Neural progenitor cell (in vitro differentiated cells): ENCODE results near the gene VSIG10L2. TPM values are rescaled to one million over a fixed set of nuclear protein-coding genes. Genes with fewer than 3 reads are reported as not detected.

ENCODE experiments used
- DNase-seq: peaks from one replicate; pipeline ENCODE4 v3.0.0-alpha.2; 2016; ENCODE audit warnings: low spot score
- H2AFZ ChIP-seq: fragments of 200-600 bp; sonication (generic); replicated peaks from 2 replicates; pipeline ENCODE4 v1.6.1; 2016; ENCODE audit warnings: antibody characterized with exemption
- H3F3A ChIP-seq: fragments of 200-600 bp; sonication (generic); 2 replicates; pipeline ENCODE4 v1.6.1; 2016; ENCODE audit warnings: antibody characterized with exemption, low read depth
- H3K27ac ChIP-seq: fragments of 200-600 bp; sonication (generic); 2 replicates; pipeline ENCODE4 v1.5.1; 2016; ENCODE audit warnings: mild to moderate bottlenecking
- H3K27me3 ChIP-seq: fragments of 200-600 bp; sonication (generic); 2 replicates; pipeline ENCODE4 v1.6.1; 2016; ENCODE audit warnings: mild to moderate bottlenecking, moderate library complexity
- H3K36me3 ChIP-seq: fragments of 200-600 bp; sonication (generic); 2 replicates; pipeline ENCODE4 v1.5.1; 2016
- H3K4me1 ChIP-seq: fragments of 200-600 bp; sonication (generic); 2 replicates; pipeline ENCODE4 v1.6.1; 2016; ENCODE audit warnings: mixed run types
- H3K4me2 ChIP-seq: fragments of 200-600 bp; sonication (generic); 2 replicates; pipeline ENCODE4 v1.6.1; 2016
- H3K4me3 ChIP-seq: fragments of 200-600 bp; sonication (generic); 2 replicates; pipeline ENCODE4 v1.5.1; 2016
- H3K79me2 ChIP-seq: fragments of 200-600 bp; sonication (generic); 2 replicates; pipeline ENCODE4 v1.6.1; 2016; ENCODE audit warnings: low read depth
- H3K9ac ChIP-seq: fragments of 200-600 bp; sonication (generic); 2 replicates; pipeline ENCODE4 v1.6.1; 2016
- H3K9me3 ChIP-seq: fragments of 200-600 bp; sonication (generic); 2 replicates; pipeline ENCODE4 v1.5.1; 2016; ENCODE audit warnings: low read depth
- H4K20me1 ChIP-seq: fragments of 200-600 bp; sonication (generic); 2 replicates; pipeline ENCODE4 v1.6.1; 2016; ENCODE audit warnings: low read depth
- H3K27ac Mint-ChIP-seq: 3 replicates; pipeline ENCODE4 v1.8.0; 2021; ENCODE audit warnings: mixed read lengths
- H3K27me3 Mint-ChIP-seq: 2 replicates; pipeline ENCODE4 v1.8.0; 2022; ENCODE audit warnings: low read depth, mild to moderate bottlenecking, inconsistent platforms, moderate library complexity, mixed read lengths; ENCODE audit not compliant: insufficient read depth
- H3K36me3 Mint-ChIP-seq: 3 replicates; pipeline ENCODE4 v1.8.0; 2021; ENCODE audit warnings: mixed read lengths
- H3K4me1 Mint-ChIP-seq: 3 replicates; pipeline ENCODE4 v1.8.0; 2021; ENCODE audit warnings: mixed read lengths
- H3K4me3 Mint-ChIP-seq: 3 replicates; pipeline ENCODE4 v1.8.0; 2021; ENCODE audit warnings: mild to moderate bottlenecking, moderate library complexity, mixed read lengths
- H3K9me3 Mint-ChIP-seq: 3 replicates; pipeline ENCODE4 v1.8.0; 2020; ENCODE audit warnings: mixed read lengths
- CTCF ChIP-seq: fragments of 200-600 bp; sonication (generic); IDR thresholded peaks from 2 replicates; pipeline ENCODE4 v1.5.1; 2017; ENCODE audit warnings: antibody characterized with exemption, mild to moderate bottlenecking
- EZH2 ChIP-seq: fragments of 200-600 bp; sonication (generic); IDR thresholded peaks from 2 replicates; pipeline ENCODE4 v1.6.1; 2017; ENCODE audit warnings: antibody characterized with exemption, mild to moderate bottlenecking, moderate library complexity
- EZH2phosphoT487 ChIP-seq: fragments of 200-600 bp; sonication (generic); IDR thresholded peaks from 2 replicates; pipeline ENCODE4 v1.6.1; 2017; ENCODE audit warnings: antibody characterized with exemption
- total RNA-seq: library from RNA; depleted of rRNA; stranded (reverse); fragments of >200 nt; gene quantifications from 2 replicates; pipeline ENCODE4 v1.2.3, GENCODE V29; 2015; ENCODE audit warnings: low replicate concordance

Gene VSIG10L2
- not detected in 2 replicates for total RNA-seq

DNA sequence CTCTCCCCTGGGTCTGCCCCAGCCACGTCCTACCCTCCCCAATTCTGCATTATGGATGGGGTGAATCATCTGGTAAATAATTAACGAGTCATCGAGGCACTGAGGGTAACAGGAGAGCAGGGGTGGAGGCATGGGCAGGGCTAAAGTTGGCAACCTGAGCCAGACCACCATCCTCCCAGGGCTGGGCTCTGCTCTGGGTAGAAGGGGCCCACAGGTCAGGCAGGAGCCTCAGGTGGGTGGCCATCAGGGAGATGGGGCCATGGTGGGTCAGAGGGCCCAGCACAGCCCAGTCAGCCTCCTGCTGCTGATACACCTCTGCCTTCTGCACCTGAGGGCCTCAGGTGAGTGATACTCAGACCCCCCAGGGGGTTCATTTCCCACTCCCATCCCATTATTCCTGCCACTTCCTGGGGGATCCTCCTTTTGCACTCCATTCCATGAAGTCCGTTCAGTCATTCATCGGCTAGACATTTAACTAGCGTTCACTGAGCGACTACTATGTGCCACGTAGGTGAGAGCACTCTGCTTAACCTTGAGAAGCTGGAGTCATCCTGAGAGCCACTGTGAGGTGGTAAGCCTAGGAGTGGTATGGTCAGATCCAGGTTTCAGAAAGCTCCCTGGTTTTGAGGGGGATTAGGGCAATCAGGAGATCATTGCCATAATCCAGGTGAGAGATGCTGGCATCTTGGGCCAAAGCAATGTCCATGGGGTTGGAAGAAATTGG, at the start of gene VSIG10L2:
VSIG10L2 (plus strand) TSS at position 248 of the 724 bp plus-strand sequence; CDS start at position 260, 12 bp downstream.
- no peaks in the 10 kb centered on the region for H3K9me3 Mint-ChIP-seq
- no peak within 1 kb of the TSS for H3K27ac ChIP-seq
- no peak for TF ChIP-seq EZH2
- TF ChIP-seq CTCF = no peak
- no peak for TF ChIP-seq EZH2phosphoT487
- H3K27me3 ChIP-seq = no peaks in the 10 kb centered on the region
- H3K4me1 Mint-ChIP-seq = peaks cover 27% of the 10 kb centered on the region
- H3K36me3 ChIP-seq = no peaks in the 10 kb centered on the region
- no peaks in the 10 kb centered on the region for H3K79me2 ChIP-seq
- H3K27ac Mint-ChIP-seq = no peak within 1 kb of the TSS
- H3K27me3 Mint-ChIP-seq = peaks cover 12% of the 10 kb centered on the region
- no peak within 1 kb of the TSS for H3K9ac ChIP-seq
- peaks cover 8% of the 10 kb centered on the region for H3K4me1 ChIP-seq
- no peak within 1 kb of the TSS for H3K4me3 ChIP-seq
- DNase-seq = no peak
- no peak within 1 kb of the TSS for H3K4me3 Mint-ChIP-seq
- peaks cover 5% of the 10 kb centered on the region for H3F3A ChIP-seq
- H4K20me1 ChIP-seq = no peaks in the 10 kb centered on the region
- no peak within 1 kb of the TSS for H3K4me2 ChIP-seq
- H3K9me3 ChIP-seq = no peaks in the 10 kb centered on the region
- H2AFZ ChIP-seq = no peak within 1 kb of the TSS
- peaks cover 3% of the 10 kb centered on the region for H3K36me3 Mint-ChIP-seq

DNA sequence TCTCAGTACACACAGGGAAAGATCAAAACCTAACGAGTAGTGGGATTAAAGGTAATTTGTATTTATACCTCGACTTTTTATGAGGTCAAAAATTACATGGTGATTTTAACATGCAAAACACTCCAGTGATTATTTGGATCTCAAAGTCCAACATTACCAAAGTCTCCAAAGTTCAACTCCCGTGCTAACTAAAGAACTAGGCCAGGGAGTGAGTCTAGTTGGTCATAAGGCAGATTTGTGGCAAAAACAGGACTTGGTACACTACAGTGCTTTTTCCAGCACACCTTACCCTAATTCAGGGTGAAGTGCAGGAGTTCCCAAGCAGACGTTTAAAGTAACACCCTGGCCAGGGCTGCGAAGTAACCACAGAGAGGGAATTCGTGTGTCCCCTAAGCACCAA, 44.0 kb upstream of the VSIG10L2 start:
- H4K20me1 ChIP-seq = peaks cover 25% of the 10 kb centered on the region
- no peak overlapping the region for H3K27ac ChIP-seq
- peak overlapping the region; percentile 77 for H3K4me3 ChIP-seq
- peaks cover 12% of the 10 kb centered on the region for H3K27me3 Mint-ChIP-seq
- H3K27me3 ChIP-seq = peaks cover 32% of the 10 kb centered on the region
- peak overlapping the region; percentile 75 for H3K4me2 ChIP-seq
- TF ChIP-seq EZH2phosphoT487 (no peak), CTCF (no peak), EZH2 (no peak)
- H3K9me3 ChIP-seq = no peaks in the 10 kb centered on the region
- no peak for DNase-seq
- H2AFZ ChIP-seq = no peak overlapping the region
- H3K27ac Mint-ChIP-seq = no peak overlapping the region
- H3F3A ChIP-seq = peaks cover 29% of the 10 kb centered on the region
- H3K9me3 Mint-ChIP-seq = no peaks in the 10 kb centered on the region
- peaks cover 17% of the 10 kb centered on the region for H3K4me1 Mint-ChIP-seq
- peak overlapping the region; percentile 84 for H3K4me3 Mint-ChIP-seq
- H3K36me3 ChIP-seq = no peaks in the 10 kb centered on the region
- no peak overlapping the region for H3K9ac ChIP-seq
- H3K4me1 ChIP-seq = peaks cover 5% of the 10 kb centered on the region
- peaks cover 9% of the 10 kb centered on the region for H3K36me3 Mint-ChIP-seq
- peaks cover 41% of the 10 kb centered on the region for H3K79me2 ChIP-seq

DNA sequence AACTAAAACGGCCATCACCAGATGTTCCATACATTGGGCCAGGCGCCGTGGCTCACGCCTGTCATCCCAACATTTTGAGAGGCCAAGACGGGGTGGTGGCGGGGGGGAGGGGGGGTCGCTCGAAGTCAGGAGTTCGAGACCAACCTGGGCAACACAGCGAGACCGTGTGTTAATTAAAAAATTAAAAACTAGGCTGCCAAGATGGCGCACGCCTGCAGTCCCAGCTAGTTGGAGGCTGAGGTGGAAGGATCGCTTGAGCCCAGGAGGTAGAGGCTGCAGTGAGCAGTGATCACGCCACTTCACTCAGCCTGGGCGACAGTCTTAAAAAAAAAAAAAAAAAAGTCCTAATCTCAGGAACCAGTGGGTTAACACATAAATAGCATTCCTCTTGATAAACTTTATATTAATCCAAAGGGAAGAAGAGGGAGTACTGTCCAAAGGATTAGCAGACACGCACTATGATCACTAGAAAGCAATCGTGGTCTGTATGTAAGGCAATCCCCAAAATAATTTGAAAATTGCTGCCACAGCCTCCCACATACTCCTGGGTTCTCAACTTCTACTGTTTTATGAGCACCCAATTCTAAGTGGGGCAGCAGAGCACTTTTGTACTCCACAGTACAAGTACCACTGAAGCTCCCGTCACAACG, 43.4 kb upstream of the VSIG10L2 start:
- peaks cover 9% of the 10 kb centered on the region for H3K36me3 Mint-ChIP-seq

More for the DNA sequence above, 43.4 kb upstream of the VSIG10L2 start:
- Histone ChIP-seq H3K4me3 (peak overlapping the region; percentile 77), H3K27me3 (peaks cover 32% of the 10 kb centered on the region), H4K20me1 (peaks cover 23% of the 10 kb centered on the region), H3K79me2 (peaks cover 38% of the 10 kb centered on the region), H3K27ac (no peak overlapping the region), H3K4me2 (peak overlapping the region; percentile 75), H2AFZ (peak overlapping the region; percentile 61), H3K9me3 (no peaks in the 10 kb centered on the region), H3K9ac (peak overlapping the region; percentile 9), H3K4me1 (peaks cover 5% of the 10 kb centered on the region), H3F3A (peaks cover 29% of the 10 kb centered on the region), H3K36me3 (no peaks in the 10 kb centered on the region)
- DNase-seq = no peak
- TF ChIP-seq CTCF (no peak), EZH2phosphoT487 (no peak), EZH2 (no peak)
- Mint-ChIP-seq H3K4me1 (peaks cover 17% of the 10 kb centered on the region), H3K4me3 (peak overlapping the region; percentile 97), H3K27ac (no peak overlapping the region), H3K9me3 (no peaks in the 10 kb centered on the region), H3K27me3 (peaks cover 12% of the 10 kb centered on the region)
